Mesenchymal stem cell (in vitro differentiated cells and primary cell): ENCODE measurements around the gene PDZD2.
A peak's percentile ranks its signal among the peaks of the same experiment; 100 is the strongest.

Source experiments
- DNase-seq: peaks from one replicate; pipeline ENCODE4 v3.0.0-alpha.2; 2013
- H2AFZ ChIP-seq: one replicate; pipeline ENCODE4 v1.6.1; 2013; ENCODE audit warnings: low read depth, mild to moderate bottlenecking, control low read depth, inconsistent platforms, low read length, moderate library complexity
- H2AK5ac ChIP-seq: 2 replicates; pipeline ENCODE4 v1.6.1; 2013; ENCODE audit warnings: low read length, moderate library complexity, mild to moderate bottlenecking, inconsistent platforms; ENCODE audit not compliant: severe bottlenecking
- H2BK120ac ChIP-seq: one replicate; pipeline ENCODE4 v1.6.1; 2013; ENCODE audit warnings: low read depth, mild to moderate bottlenecking, inconsistent platforms, low read length, moderate library complexity
- H2BK12ac ChIP-seq, 2 experiments: one replicate each; pipeline ENCODE4 v1.6.1; 2013; ENCODE audit warnings: inconsistent platforms in 2 of 2, low read length in 2 of 2, mild to moderate bottlenecking in 2 of 2, moderate library complexity in 2 of 2, control low read depth in 1 of 2
- H2BK15ac ChIP-seq: one replicate; pipeline ENCODE4 v1.6.1; 2013; ENCODE audit warnings: mild to moderate bottlenecking, low read depth, inconsistent platforms; ENCODE audit not compliant: poor library complexity, severe bottlenecking
- H2BK5ac ChIP-seq: 2 replicates; pipeline ENCODE4 v1.6.1; 2013; ENCODE audit warnings: low read depth, mild to moderate bottlenecking, low read length, control low read depth, inconsistent platforms; ENCODE audit not compliant: poor library complexity, severe bottlenecking
- H3K14ac ChIP-seq, 2 experiments: one replicate each; pipeline ENCODE4 v1.6.1; 2013; ENCODE audit warnings: inconsistent platforms in 2 of 2, low read length in 2 of 2, control low read depth in 1 of 2, mild to moderate bottlenecking in 1 of 2, moderate library complexity in 1 of 2
- H3K18ac ChIP-seq, 2 experiments: one replicate each; pipeline ENCODE4 v1.6.1; 2013; ENCODE audit warnings: inconsistent platforms in 2 of 2, low read length in 2 of 2, control low read depth in 1 of 2, low read depth in 1 of 2, mild to moderate bottlenecking in 1 of 2
- H3K23ac ChIP-seq, 2 experiments: one replicate each; pipeline ENCODE4 v1.6.1; 2013; ENCODE audit warnings: inconsistent platforms in 2 of 2, low read length in 2 of 2, mild to moderate bottlenecking in 2 of 2, moderate library complexity in 2 of 2, control low read depth in 1 of 2
- H3K27ac ChIP-seq: 2 replicates; pipeline ENCODE4 v1.5.1; 2013; ENCODE audit warnings: mild to moderate bottlenecking, moderate library complexity, low read length, control low read depth, inconsistent platforms; ENCODE audit not compliant: poor library complexity, severe bottlenecking
- H3K27me3 ChIP-seq, 2 experiments: 2 replicates each; pipeline versions ENCODE4 v1.6.1 to v1.7.0; 2013; ENCODE audit warnings: low read length in 2 of 2, mild to moderate bottlenecking in 2 of 2, moderate library complexity in 2 of 2, control low read depth in 1 of 2, inconsistent platforms in 1 of 2; ENCODE audit not compliant: control insufficient read depth in 1 of 2, insufficient read depth in 1 of 2
- H3K36me3 ChIP-seq, 2 experiments: 2 replicates each; pipeline versions ENCODE4 v1.6.1 to v1.7.0; 2013; ENCODE audit warnings: low read length in 2 of 2, control low read depth in 1 of 2, inconsistent platforms in 1 of 2, low read depth in 1 of 2, mild to moderate bottlenecking in 1 of 2; ENCODE audit not compliant: insufficient read depth in 2 of 2, control insufficient read depth in 1 of 2
- H3K4ac ChIP-seq, 2 experiments: one replicate each; pipeline ENCODE4 v1.6.1; 2013; ENCODE audit warnings: inconsistent platforms in 2 of 2, low read length in 2 of 2, mild to moderate bottlenecking in 2 of 2, moderate library complexity in 2 of 2, control low read depth in 1 of 2, low read depth in 1 of 2
- H3K4me1 ChIP-seq: 2 replicates; pipeline ENCODE4 v1.6.1; 2013; ENCODE audit warnings: low read depth, low read length, control low read depth; ENCODE audit not compliant: control insufficient read depth, insufficient read depth
- H3K4me2 ChIP-seq: 2 replicates; pipeline ENCODE4 v1.6.1; 2013; ENCODE audit warnings: low read length, mild to moderate bottlenecking, inconsistent platforms; ENCODE audit not compliant: poor library complexity, severe bottlenecking
- H3K4me3 ChIP-seq, 2 experiments: 2 replicates each; pipeline versions ENCODE4 v1.5.1 to v1.7.0; 2013; ENCODE audit warnings: low read length in 2 of 2, mild to moderate bottlenecking in 2 of 2, control low read depth in 1 of 2, low read depth in 1 of 2; ENCODE audit not compliant: insufficient read depth in 1 of 2
- H3K79me1 ChIP-seq: replicated peaks from 2 replicates; pipeline ENCODE4 v1.6.1; 2013; ENCODE audit warnings: mild to moderate bottlenecking, control low read depth, low read length, inconsistent platforms; ENCODE audit not compliant: poor library complexity, severe bottlenecking
- H3K9ac ChIP-seq: 2 replicates; pipeline ENCODE4 v1.7.0; 2013; ENCODE audit warnings: mild to moderate bottlenecking, low read length, moderate library complexity
- H3K9me3 ChIP-seq: 2 replicates; pipeline ENCODE4 v1.7.0; 2013; ENCODE audit warnings: mild to moderate bottlenecking, low read length; ENCODE audit not compliant: control insufficient read depth
- H4K8ac ChIP-seq: one replicate; pipeline ENCODE4 v1.6.1; 2013; ENCODE audit warnings: inconsistent platforms, mild to moderate bottlenecking, low read length, moderate library complexity
- H4K91ac ChIP-seq: one replicate; pipeline ENCODE4 v1.6.1; 2013; ENCODE audit warnings: mild to moderate bottlenecking, low read length, inconsistent platforms
- WGBS: methylation state at CpG from one replicate; pipeline ENCODE4 v1.1.7; 2013; ENCODE audit warnings: mixed read lengths; 5-methylcytosine and 5-hydroxymethylcytosine counted together

Gene PDZD2

GRCh38 chr5:32044434-32044833 is 405.5 kb downstream of the PDZD2 start:
- H3K27me3 ChIP-seq = peaks cover 0 to 58% of the 10 kb centered on the region in 2 experiments
- no peak overlapping the region for H2AFZ ChIP-seq
- H3K14ac ChIP-seq = no peak overlapping the region
- H3K9ac ChIP-seq = no peak overlapping the region
- no peak overlapping the region for H4K91ac ChIP-seq
- no peak overlapping the region for H2BK5ac ChIP-seq
- H3K23ac ChIP-seq = no peak overlapping the region
- no peak overlapping the region for H3K4me3 ChIP-seq
- peak overlapping the region in 1 of 2 experiments; percentile 39 for H3K18ac ChIP-seq
- DNase-seq = no peak
- H2BK120ac ChIP-seq = no peak overlapping the region
- H4K8ac ChIP-seq = no peak overlapping the region
- no peaks in the 10 kb centered on the region for H3K9me3 ChIP-seq
- H2AK5ac ChIP-seq = no peak overlapping the region
- peak overlapping the region in 1 of 2 experiments; percentile 72 for H2BK12ac ChIP-seq
- no peak overlapping the region for H3K4ac ChIP-seq
- no peak overlapping the region for H3K4me2 ChIP-seq
- H3K36me3 ChIP-seq = peaks cover 0 to 7% of the 10 kb centered on the region in 2 experiments
- peak overlapping the region; percentile 3 for H2BK15ac ChIP-seq
- no peaks in the 10 kb centered on the region for H3K79me1 ChIP-seq
- H3K27ac ChIP-seq = no peak overlapping the region
- 66% methylated on average over 7 of the region's 7 CpGs for WGBS
- H3K4me1 ChIP-seq = peaks cover 8% of the 10 kb centered on the region

DNA sequence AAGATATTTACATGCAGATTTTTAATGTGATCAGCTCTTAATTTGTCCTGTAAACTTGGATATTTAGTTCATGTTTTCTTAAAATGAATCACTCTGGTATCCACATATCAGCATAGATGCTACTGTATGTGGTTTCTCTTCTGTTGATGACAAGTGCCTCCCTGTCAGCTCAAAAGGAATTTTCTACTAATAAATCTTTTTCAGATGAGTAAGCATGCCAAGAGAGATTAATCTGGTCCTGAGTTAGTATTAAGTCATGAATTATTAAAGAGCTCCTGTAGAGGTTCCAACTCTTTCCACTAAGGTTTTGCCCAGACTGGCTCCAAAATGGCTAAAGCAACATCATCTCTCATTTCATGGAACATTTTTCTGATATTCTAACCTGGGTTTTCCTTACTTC is 406.0 kb downstream of the PDZD2 start:
- Histone ChIP-seq H2BK120ac (no peak overlapping the region), H3K18ac (no peak overlapping the region), H4K8ac (no peak overlapping the region), H3K14ac (no peak overlapping the region), H3K27me3 (peaks cover 0 to 63% of the 10 kb centered on the region in 2 experiments), H3K79me1 (no peaks in the 10 kb centered on the region), H3K4me2 (no peak overlapping the region), H2AK5ac (no peak overlapping the region), H2BK12ac (no peak overlapping the region), H2AFZ (no peak overlapping the region), H3K27ac (no peak overlapping the region), H3K9me3 (no peaks in the 10 kb centered on the region), H2BK15ac (no peak overlapping the region), H3K23ac (no peak overlapping the region), H3K9ac (no peak overlapping the region), H3K4me3 (no peak overlapping the region), H3K4me1 (peaks cover 8% of the 10 kb centered on the region), H2BK5ac (no peak overlapping the region), H3K4ac (no peak overlapping the region), H3K36me3 (peaks cover 0 to 5% of the 10 kb centered on the region in 2 experiments), H4K91ac (no peak overlapping the region)
- peak; percentile 57 for DNase-seq

- peaks cover 8% of the 10 kb centered on the region for H3K4me1 ChIP-seq
- H3K18ac ChIP-seq = peak overlapping the region in 1 of 2 experiments; percentile 61
- no peak overlapping the region for H3K23ac ChIP-seq
- no peak overlapping the region for H3K4ac ChIP-seq
- H3K4me2 ChIP-seq = no peak overlapping the region
- no peak overlapping the region for H2BK12ac ChIP-seq
- DNase-seq = no peak
- H3K36me3 ChIP-seq = no peaks in the 10 kb centered on the region
- H2AFZ ChIP-seq = no peak overlapping the region
- 98% methylated on average over 4 of the region's 4 CpGs for WGBS
- H3K27ac ChIP-seq = no peak overlapping the region
- H3K79me1 ChIP-seq = no peaks in the 10 kb centered on the region
- no peak overlapping the region for H2BK15ac ChIP-seq
- H2AK5ac ChIP-seq = no peak overlapping the region
- no peak overlapping the region for H2BK5ac ChIP-seq
- H4K8ac ChIP-seq = no peak overlapping the region
- no peak overlapping the region for H3K4me3 ChIP-seq
- peaks cover 0 to 85% of the 10 kb centered on the region in 2 experiments for H3K27me3 ChIP-seq
- H3K9me3 ChIP-seq = peaks cover 6% of the 10 kb centered on the region
- H4K91ac ChIP-seq = no peak overlapping the region
- H3K9ac ChIP-seq = no peak overlapping the region
- no peak overlapping the region for H3K14ac ChIP-seq
- no peak overlapping the region for H2BK120ac ChIP-seq
Measured at GRCh38 chr5:32047056-32047455, 408.1 kb downstream of the PDZD2 start.

DNA sequence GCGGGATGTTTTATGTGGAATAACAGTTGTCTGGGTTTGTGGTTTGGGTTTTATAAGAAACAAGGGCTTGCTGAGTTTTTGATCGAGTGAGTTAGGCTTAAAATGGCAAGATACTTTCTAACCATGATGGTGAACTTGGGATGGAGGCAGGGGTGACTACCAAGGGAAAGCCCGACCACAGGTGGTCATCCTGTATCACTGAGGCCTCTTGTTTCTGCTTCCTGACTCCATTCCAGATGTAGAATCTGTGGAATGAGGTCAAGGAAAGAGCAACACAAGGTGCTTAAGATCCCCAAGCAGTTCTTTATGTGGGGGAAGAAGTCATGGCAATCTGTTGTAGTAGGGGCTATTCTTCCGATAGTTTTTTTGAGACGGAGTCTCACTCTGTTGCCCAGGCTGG is 412.9 kb downstream of the PDZD2 start:
- H3K27me3 ChIP-seq = peaks cover 0 to 86% of the 10 kb centered on the region in 2 experiments
- H3K79me1 ChIP-seq = no peaks in the 10 kb centered on the region
- no peak overlapping the region for H2BK12ac ChIP-seq
- H3K4me1 ChIP-seq = no peaks in the 10 kb centered on the region
- no peak overlapping the region for H3K18ac ChIP-seq
- peak overlapping the region in 1 of 2 experiments; percentile 28 for H3K14ac ChIP-seq
- 95% methylated on average over 5 of the region's 5 CpGs for WGBS
- no peak overlapping the region for H4K91ac ChIP-seq
- H2AK5ac ChIP-seq = no peak overlapping the region
- H2BK5ac ChIP-seq = no peak overlapping the region
- H2AFZ ChIP-seq = no peak overlapping the region
- H3K4me3 ChIP-seq = no peak overlapping the region
- H3K9ac ChIP-seq = no peak overlapping the region
- H3K36me3 ChIP-seq = no peaks in the 10 kb centered on the region
- no peak overlapping the region for H3K23ac ChIP-seq
- H2BK15ac ChIP-seq = no peak overlapping the region
- DNase-seq = no peak
- H3K9me3 ChIP-seq = peaks cover 9% of the 10 kb centered on the region
- H3K27ac ChIP-seq = no peak overlapping the region
- H3K4ac ChIP-seq = no peak overlapping the region
- H3K4me2 ChIP-seq = no peak overlapping the region
- H2BK120ac ChIP-seq = no peak overlapping the region
- H4K8ac ChIP-seq = no peak overlapping the region
